ENCODE data around the gene ITGA1.

DNA sequence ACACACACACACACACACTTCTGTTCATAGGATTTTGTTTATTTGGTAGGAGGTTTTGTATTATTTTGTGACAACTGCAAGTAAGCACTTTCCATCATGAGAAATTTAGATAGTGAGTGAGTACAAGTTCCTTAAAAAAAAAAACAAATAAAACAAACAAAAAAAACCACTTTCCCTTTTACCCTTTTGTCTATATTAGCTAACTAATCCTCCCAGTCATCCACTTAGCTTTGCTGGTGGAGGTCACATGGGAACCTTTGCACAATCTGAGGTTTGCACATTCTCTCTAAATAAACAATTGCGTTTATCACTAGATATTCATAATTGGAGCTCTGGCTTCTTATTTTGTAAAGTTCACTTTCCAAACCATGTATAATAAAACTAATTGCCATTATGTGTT is 6.8 kb downstream of the ITGA1 start:
- no peak for TF ChIP-seq CTCF (IDR thresholded peaks at IDR 0.05)
- no peak for TF ChIP-seq POLR2A (IDR thresholded peaks at IDR 0.05)
